Lung (tissue), 12 donors: ENCODE measurements around the gene MTHFD1. TPM values are rescaled to one million over a fixed set of nuclear protein-coding genes. Genes with fewer than 3 reads are reported as not detected.
A peak's percentile ranks its signal among the peaks of the same experiment; 100 is the strongest.

Source experiments
- ATAC-seq: fragments of 200-7000 bp; cut with Tn5 transposase; one replicate; pipeline ENCODE4 v1.9.1; 2020; ENCODE audit warnings: moderate number of reproducible peaks; ENCODE audit not compliant: insufficient read depth, low FRiP score
- DNase-seq, 3 donors: peaks; one replicate each; pipeline ENCODE4 v3.0.0-alpha.2; 2013 to 2017
- H3K27ac ChIP-seq, 2 donors: one replicate each; pipeline ENCODE4 v1.5.1; 2013; ENCODE audit warnings: mild to moderate bottlenecking in 2 of 2, moderate library complexity in 2 of 2, control low read depth in 1 of 2, inconsistent platforms in 1 of 2, low read depth in 1 of 2, low read length in 1 of 2
- H3K27me3 ChIP-seq, 3 donors: one replicate each; pipeline ENCODE4 v1.5.1; 2013; ENCODE audit warnings: low read length in 2 of 3; ENCODE audit not compliant: control insufficient read depth in 3 of 3, insufficient read depth in 3 of 3
- H3K36me3 ChIP-seq, 4 donors: one replicate each; pipeline ENCODE4 v1.5.1; 2013; ENCODE audit warnings: low read length in 4 of 4, mild to moderate bottlenecking in 1 of 4, moderate library complexity in 1 of 4; ENCODE audit not compliant: control insufficient read depth in 4 of 4, insufficient read depth in 4 of 4
- H3K4me1 ChIP-seq, 5 donors: one replicate each; pipeline ENCODE4 v1.5.1; 2013; ENCODE audit warnings: low read length in 5 of 5, mild to moderate bottlenecking in 2 of 5, moderate library complexity in 1 of 5; ENCODE audit not compliant: control insufficient read depth in 5 of 5, insufficient read depth in 5 of 5
- H3K4me3 ChIP-seq: one replicate; pipeline ENCODE4 v1.5.1; 2013; ENCODE audit warnings: mild to moderate bottlenecking, control low read depth, moderate library complexity
- H3K9ac ChIP-seq, 2 donors: one replicate each; pipeline ENCODE4 v1.5.1; 2013; ENCODE audit warnings: low read length in 2 of 2, control low read depth in 1 of 2; ENCODE audit not compliant: insufficient read depth in 1 of 2
- H3K9me3 ChIP-seq, 4 donors: one replicate each; pipeline ENCODE4 v1.5.1; 2013; ENCODE audit warnings: low read length in 3 of 4, mild to moderate bottlenecking in 1 of 4, moderate library complexity in 1 of 4; ENCODE audit not compliant: control insufficient read depth in 4 of 4, insufficient read depth in 3 of 4
- WGBS, 2 donors: extraction: QIAGEN DNeasy Blood & Tissue Kit; methylation state at CpG; one replicate each; pipeline ENCODE4 v1.1.7; 2013; 5-methylcytosine and 5-hydroxymethylcytosine counted together
- polyA plus RNA-seq, 2 donors: library from polyadenylated mRNA; stranded (reverse); fragments of 200-250 nt; gene quantifications; one replicate each; pipeline ENCODE4 v1.2.1, GENCODE V29; 2013
- total RNA-seq, 2 donors: library from RNA; depleted of rRNA in 1 of 2; stranded (reverse); fragments of >200 nt in 1 of 2; gene quantifications; one replicate each; pipeline ENCODE4 v1.2.1, GENCODE V29; 2014 to 2021
- TF ChIP-seq, protein P1 (sequence below): IDR thresholded peaks from 2 replicates; pipeline ENCODE4 v1.5.1; 2012; ENCODE audit warnings: mild to moderate bottlenecking; ENCODE audit errors: control extremely low read depth, extremely low read depth
- donor health status: control.
- donor health status: control.
- donor health status: Bipolar disorder and iron deficiency.
- donor health status: healthy.
- donor health status: DM: yes; HTN: yes; CAD: no.

MTHFD1 gene
- total and polyA plus RNA-seq, 4 donors = 20.9 to 58.7 (median 29.1) TPM

DNA sequence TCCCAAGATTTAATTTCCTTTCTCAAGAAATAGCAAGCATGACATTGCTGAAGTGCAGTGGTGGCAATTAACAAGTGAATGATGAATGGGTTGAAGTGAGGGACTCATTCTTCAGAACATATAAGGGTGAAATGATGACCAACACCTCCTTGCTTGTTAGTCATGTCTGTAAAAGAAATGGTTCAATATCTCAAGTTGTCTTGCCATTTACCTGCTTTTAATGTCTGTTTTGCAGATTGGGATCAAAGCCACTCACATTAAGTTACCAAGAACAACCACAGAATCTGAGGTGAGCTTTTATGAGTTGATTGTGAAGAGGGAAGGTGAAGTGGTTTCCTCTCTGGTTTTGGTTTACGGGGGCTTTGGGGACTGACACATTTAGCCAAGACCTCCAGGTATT, 24.1 kb downstream of the MTHFD1 start:
- Histone ChIP-seq H3K4me1 (no peaks in the 10 kb centered on the region), H3K9ac (no peak overlapping the region), H3K4me3 (no peak overlapping the region), H3K27me3 (no peaks in the 10 kb centered on the region), H3K9me3 (no peaks in the 10 kb centered on the region), H3K27ac (no peak overlapping the region), H3K36me3 (peaks cover 10 to 28% (median 12%) of the 10 kb centered on the region in 4 donors)
- WGBS, 2 donors = 88 to 100% methylated on average over 1 of the region's 1 CpG
- TF ChIP-seq, protein P1, sequence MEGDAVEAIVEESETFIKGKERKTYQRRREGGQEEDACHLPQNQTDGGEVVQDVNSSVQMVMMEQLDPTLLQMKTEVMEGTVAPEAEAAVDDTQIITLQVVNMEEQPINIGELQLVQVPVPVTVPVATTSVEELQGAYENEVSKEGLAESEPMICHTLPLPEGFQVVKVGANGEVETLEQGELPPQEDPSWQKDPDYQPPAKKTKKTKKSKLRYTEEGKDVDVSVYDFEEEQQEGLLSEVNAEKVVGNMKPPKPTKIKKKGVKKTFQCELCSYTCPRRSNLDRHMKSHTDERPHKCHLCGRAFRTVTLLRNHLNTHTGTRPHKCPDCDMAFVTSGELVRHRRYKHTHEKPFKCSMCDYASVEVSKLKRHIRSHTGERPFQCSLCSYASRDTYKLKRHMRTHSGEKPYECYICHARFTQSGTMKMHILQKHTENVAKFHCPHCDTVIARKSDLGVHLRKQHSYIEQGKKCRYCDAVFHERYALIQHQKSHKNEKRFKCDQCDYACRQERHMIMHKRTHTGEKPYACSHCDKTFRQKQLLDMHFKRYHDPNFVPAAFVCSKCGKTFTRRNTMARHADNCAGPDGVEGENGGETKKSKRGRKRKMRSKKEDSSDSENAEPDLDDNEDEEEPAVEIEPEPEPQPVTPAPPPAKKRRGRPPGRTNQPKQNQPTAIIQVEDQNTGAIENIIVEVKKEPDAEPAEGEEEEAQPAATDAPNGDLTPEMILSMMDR = no peak
- ATAC-seq (no peak), DNase-seq (no peak)

DNA sequence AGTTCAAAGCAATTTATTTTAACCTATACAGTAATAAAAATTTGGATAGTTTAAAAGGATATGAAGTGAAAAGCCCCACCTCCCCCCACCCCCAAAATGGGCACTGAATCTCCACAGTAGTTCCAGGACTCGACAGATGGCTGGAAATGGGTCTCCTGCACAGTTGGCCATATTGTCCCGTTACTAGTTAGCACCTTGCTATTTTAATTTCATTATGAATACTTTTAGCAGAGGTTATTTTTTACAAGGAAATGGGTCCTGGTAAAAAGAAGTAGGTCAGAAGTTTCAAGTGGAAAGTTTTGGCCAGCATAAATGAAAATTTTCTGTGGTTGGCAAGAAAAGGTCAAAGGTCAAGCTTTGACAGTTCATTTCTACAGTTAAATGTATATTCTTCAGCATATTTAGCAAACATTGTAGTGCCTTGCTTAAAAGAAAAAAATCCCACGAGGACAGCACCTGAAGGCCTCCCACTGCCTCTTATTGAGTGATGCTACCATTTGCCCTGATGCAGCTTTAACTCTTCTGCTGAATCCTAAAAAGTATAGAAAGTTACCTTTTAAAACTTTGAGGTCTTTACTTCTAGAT, 28.3 kb downstream of the MTHFD1 start:
- WGBS, 2 donors = 71 to 85% methylated on average over 3 of the region's 3 CpGs
- ATAC-seq (no peak), DNase-seq (peak in 1 of 3 donors; percentile 13)

DNA sequence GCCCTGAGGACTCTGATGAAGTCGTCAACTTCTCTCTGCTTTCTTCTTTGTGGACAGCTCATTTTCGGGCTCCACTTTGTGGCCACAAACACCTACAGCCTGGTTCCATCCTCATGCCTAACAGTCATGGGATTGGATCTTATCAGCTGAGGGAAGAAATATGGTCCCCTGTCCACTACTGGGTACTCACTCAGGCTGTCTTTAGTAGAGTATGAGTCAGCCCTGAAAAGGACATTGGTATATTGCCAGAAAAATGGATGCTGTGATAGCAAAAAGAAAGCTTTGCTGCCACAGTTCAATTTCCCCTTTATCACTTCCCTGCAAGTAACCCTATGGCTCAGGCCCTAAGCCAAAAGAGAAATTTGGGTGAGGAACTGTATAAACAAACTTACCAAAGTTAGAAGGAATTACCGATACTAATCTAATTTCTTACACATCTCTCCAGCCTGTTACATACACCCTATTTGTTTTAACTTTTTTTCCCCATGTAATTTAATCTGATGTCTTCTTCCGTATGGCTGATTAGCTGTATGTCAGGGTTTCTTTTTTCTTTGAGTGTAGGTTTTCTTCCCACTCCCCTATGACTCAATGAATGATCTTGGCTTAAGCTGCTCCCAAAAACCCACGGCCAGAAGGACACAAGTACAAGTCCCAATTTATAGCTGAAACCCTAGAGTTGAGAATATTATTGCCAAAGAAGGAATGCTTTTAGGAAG, 29.1 kb downstream of the MTHFD1 start:
- DNase-seq (no peak), ATAC-seq (no peak)
- H3K36me3 ChIP-seq = peaks cover 18 to 45% (median 27%) of the 10 kb centered on the region in 4 donors

More for the DNA sequence above, 28.3 kb downstream of the MTHFD1 start:
- no peaks in the 10 kb centered on the region for H3K9me3 ChIP-seq
- no peak overlapping the region for H3K27ac ChIP-seq
- H3K9ac ChIP-seq = no peak overlapping the region
- TF ChIP-seq, protein P1 = no peak
- peaks cover 19 to 45% (median 25%) of the 10 kb centered on the region in 4 donors for H3K36me3 ChIP-seq
- no peak overlapping the region for H3K4me3 ChIP-seq
- H3K27me3 ChIP-seq = no peaks in the 10 kb centered on the region
- H3K4me1 ChIP-seq = no peaks in the 10 kb centered on the region

More for the DNA sequence above, 29.1 kb downstream of the MTHFD1 start:
- Histone ChIP-seq H3K9me3 (no peaks in the 10 kb centered on the region), H3K4me1 (no peaks in the 10 kb centered on the region), H3K27ac (no peak overlapping the region), H3K9ac (no peak overlapping the region), H3K4me3 (no peak overlapping the region), H3K27me3 (no peaks in the 10 kb centered on the region)
- WGBS, 2 donors = 91 to 94% methylated on average over 5 of the region's 5 CpGs
- TF ChIP-seq, protein P1 = no peak
